MCF 10A (cell line): ENCODE results near the gene PPP1R36. TPM values are rescaled to one million over a fixed set of nuclear protein-coding genes. Genes with fewer than 3 reads are reported as not detected.

ENCODE experiments used
- BruUV-seq: library from RNA; stranded (reverse); fragments of 400-500 nt; replicated peaks from 2 replicates; lab custom pipeline; 2021; lab: Mats Ljungman, UMichigan
- CTCF ChIA-PET: fragments of 300-600 bp; sonication (Branson Sonifier 250); formaldehyde crosslinking; extraction: SDS; loops from one replicate; lab custom pipeline; 2021; ENCODE audit warnings: antibody characterized with exemption, inconsistent platforms; lab: Yijun Ruan, JAX
- POLR2A ChIA-PET: fragments of 300-600, 350-650 bp; sonication (Branson Sonifier 250); formaldehyde crosslinking; extraction: SDS; loops from one replicate; lab custom pipeline; 2020; ENCODE audit warnings: antibody characterized with exemption, inconsistent platforms; lab: Yijun Ruan, JAX
- DNase-seq: peaks from one replicate; pipeline ENCODE4 v3.0.0-alpha.2; 2018; ENCODE audit not compliant: unreplicated experiment
- H3K27ac Mint-ChIP-seq: one replicate; pipeline ENCODE4 v1.8.0; 2022; ENCODE audit warnings: mild to moderate bottlenecking, low read depth, mixed read lengths; ENCODE audit not compliant: unreplicated experiment
- H3K27me3 Mint-ChIP-seq: one replicate; pipeline ENCODE4 v1.8.0; 2022; ENCODE audit warnings: mixed read lengths; ENCODE audit not compliant: insufficient read depth, unreplicated experiment
- H3K36me3 Mint-ChIP-seq: one replicate; pipeline ENCODE4 v1.8.0; 2022; ENCODE audit warnings: mild to moderate bottlenecking, moderate library complexity, mixed read lengths; ENCODE audit not compliant: insufficient read depth, unreplicated experiment
- H3K4me1 Mint-ChIP-seq: one replicate; pipeline ENCODE4 v1.8.0; 2022; ENCODE audit warnings: mixed read lengths; ENCODE audit not compliant: insufficient read depth, unreplicated experiment
- H3K4me3 Mint-ChIP-seq: one replicate; pipeline ENCODE4 v1.8.0; 2022; ENCODE audit warnings: mild to moderate bottlenecking, moderate library complexity, mixed read lengths; ENCODE audit not compliant: unreplicated experiment
- H3K9me3 Mint-ChIP-seq: one replicate; pipeline ENCODE4 v1.8.0; 2022; ENCODE audit warnings: mixed read lengths; ENCODE audit not compliant: unreplicated experiment
- CTCF ChIP-seq: fragments of 200-600 bp; IDR thresholded peaks from one replicate; pipeline ENCODE4 v1.8.0; 2022; ENCODE audit warnings: antibody characterized with exemption, mild to moderate bottlenecking; ENCODE audit not compliant: unreplicated experiment
- intact Hi-C: fragments of 100-400 bp; cut with micrococcal nuclease; formaldehyde crosslinking; loops from 2 replicates; pipeline ENCODE4 v1.14.1; 2022
- total RNA-seq: library from RNA; stranded (reverse); gene quantifications from 2 replicates; pipeline ENCODE4 v1.2.3, GENCODE V29; 2022

Gene PPP1R36
- total RNA-seq, 1 experiment from 2014 or later = 0.47 TPM

GRCh38 chr14:64610049-64610746 is 60.4 kb downstream of the PPP1R36 start:
- intact Hi-C loops = no loop called here
- Mint-ChIP-seq H3K27me3 (no peaks in the 10 kb centered on the region), H3K4me3 (no peak overlapping the region), H3K27ac (no peak overlapping the region), H3K36me3 (no peaks in the 10 kb centered on the region), H3K9me3 (no peaks in the 10 kb centered on the region), H3K4me1 (peaks cover 18% of the 10 kb centered on the region)
- ChIA-PET CTCF (interaction anchor here (0.7 to 1.5 kb wide), 2 partner anchors 26 to 99 kb away, joined by 3 to 4 read pairs; no protein-coding TSS in a partner anchor), POLR2A (interaction anchor here (0.6 kb wide), 1 partner anchor 57 kb away, joined by 4 read pairs; no protein-coding TSS in a partner anchor)
- TF ChIP-seq CTCF = no peak
- DNase-seq = no peak
- no TSS peak for BruUV-seq

- no peak overlapping the region for H3K4me3 Mint-ChIP-seq
- TF ChIP-seq CTCF = no peak
- H3K27me3 Mint-ChIP-seq = no peaks in the 10 kb centered on the region
- POLR2A ChIA-PET = interaction anchor here (0.6 to 1.5 kb wide), 4 partner anchors 10 to 488 kb away, joined by 3 read pairs; no protein-coding TSS in a partner anchor
- no peaks in the 10 kb centered on the region for H3K36me3 Mint-ChIP-seq
- BruUV-seq = no TSS peak
- H3K27ac Mint-ChIP-seq = no peak overlapping the region
- peaks cover 6% of the 10 kb centered on the region for H3K4me1 Mint-ChIP-seq
- H3K9me3 Mint-ChIP-seq = no peaks in the 10 kb centered on the region
- no peak for DNase-seq
- intact Hi-C loops = no loop called here
- CTCF ChIA-PET = interaction anchor here (1.6 to 3.2 kb wide), 2 partner anchors 9 to 25 kb away, joined by 4 to 11 read pairs; no protein-coding TSS in a partner anchor
Measured at GRCh38 chr14:64611358-64612020, 61.7 kb downstream of the PPP1R36 start.

- Mint-ChIP-seq H3K4me1 (peaks cover 6% of the 10 kb centered on the region), H3K27ac (no peak overlapping the region), H3K36me3 (no peaks in the 10 kb centered on the region), H3K4me3 (no peak overlapping the region), H3K27me3 (no peaks in the 10 kb centered on the region), H3K9me3 (no peaks in the 10 kb centered on the region)
- no TSS peak for BruUV-seq
- intact Hi-C loops = no loop called here
- TF ChIP-seq CTCF = no peak
- ChIA-PET CTCF (interaction anchor here (1.6 to 3.2 kb wide), 2 partner anchors 9 to 25 kb away, joined by 4 to 11 read pairs; no protein-coding TSS in a partner anchor), POLR2A (interaction anchor here (0.6 to 1.5 kb wide), 4 partner anchors 9 to 487 kb away, joined by 3 read pairs; no protein-coding TSS in a partner anchor)
- DNase-seq = no peak
Measured at GRCh38 chr14:64612021-64612380, 62.2 kb downstream of the PPP1R36 start.
